NCI-H226 (cell line): ENCODE results near the gene ZNF143.

Source experiments
- DNase-seq: peaks from one replicate; pipeline ENCODE4 v3.0.0-alpha.2; 2015

ZNF143 gene

GRCh38 chr11:9576701-9577381, 116.0 kb downstream of the ZNF143 start:
- DNase-seq, result no peak

GRCh38 chr11:9577556-9577955, 116.7 kb downstream of the ZNF143 start:
- no peak for DNase-seq
